H9 (cell line): Measurements from ENCODE around the gene TRIM59. TPM values are rescaled to one million over a fixed set of nuclear protein-coding genes. Genes with fewer than 3 reads are reported as not detected.

Source experiments
- DNase-seq: peaks from one replicate; pipeline ENCODE4 v3.0.0-alpha.2; 2017
- H2AFZ ChIP-seq: one replicate; pipeline ENCODE4 v1.6.1; 2013; ENCODE audit warnings: mild to moderate bottlenecking, low read length, control low read depth, moderate library complexity
- H2AK5ac ChIP-seq: 2 replicates; pipeline ENCODE4 v1.6.1; 2013; ENCODE audit warnings: low read length, control low read depth, mixed read lengths; ENCODE audit not compliant: insufficient read length
- H2BK120ac ChIP-seq: one replicate; pipeline ENCODE4 v1.6.1; 2013; ENCODE audit warnings: low read depth, mild to moderate bottlenecking, low read length, control low read depth, inconsistent platforms; ENCODE audit not compliant: poor library complexity, severe bottlenecking
- H2BK12ac ChIP-seq: 2 replicates; pipeline ENCODE4 v1.6.1; 2013; ENCODE audit warnings: low read length, control low read depth, mixed read lengths, low read depth; ENCODE audit not compliant: insufficient read length
- H2BK15ac ChIP-seq: 2 replicates; pipeline ENCODE4 v1.6.1; 2013; ENCODE audit warnings: low read depth, low read length, control low read depth
- H2BK20ac ChIP-seq: one replicate; pipeline ENCODE4 v1.6.1; 2013; ENCODE audit warnings: low read depth, mild to moderate bottlenecking, low read length, control low read depth, inconsistent platforms; ENCODE audit not compliant: poor library complexity, severe bottlenecking
- H2BK5ac ChIP-seq: 2 replicates; pipeline ENCODE4 v1.6.1; 2013; ENCODE audit warnings: low read length, control low read depth, mixed read lengths; ENCODE audit not compliant: insufficient read length
- H3K14ac ChIP-seq: 2 replicates; pipeline ENCODE4 v1.6.1; 2013; ENCODE audit warnings: low read length, control low read depth; ENCODE audit not compliant: insufficient read depth
- H3K18ac ChIP-seq: 2 replicates; pipeline ENCODE4 v1.6.1; 2013; ENCODE audit warnings: low read depth, mild to moderate bottlenecking, mixed read lengths, low read length, control low read depth; ENCODE audit not compliant: insufficient read length
- H3K23ac ChIP-seq: 2 replicates; pipeline ENCODE4 v1.6.1; 2013; ENCODE audit warnings: low read length, control low read depth, mixed read lengths, low read depth; ENCODE audit not compliant: insufficient read length
- H3K23me2 ChIP-seq: 2 replicates; pipeline ENCODE4 v1.6.1; 2013; ENCODE audit warnings: low read depth, mild to moderate bottlenecking, mixed read lengths, low read length, control low read depth; ENCODE audit not compliant: insufficient read length, poor library complexity, severe bottlenecking
- H3K27ac ChIP-seq: 2 replicates; pipeline ENCODE4 v1.5.1; 2013; ENCODE audit warnings: low read length, control low read depth, mixed read lengths, low read depth; ENCODE audit not compliant: insufficient read length
- H3K27me3 ChIP-seq: 2 replicates; pipeline ENCODE4 v1.6.1; 2013; ENCODE audit warnings: low read length, control low read depth, inconsistent platforms; ENCODE audit not compliant: insufficient read depth
- H3K4ac ChIP-seq: 2 replicates; pipeline ENCODE4 v1.6.1; 2013; ENCODE audit warnings: low read depth, mild to moderate bottlenecking, control low read depth, inconsistent platforms, low read length, moderate library complexity
- H3K4me1 ChIP-seq: 2 replicates; pipeline ENCODE4 v1.6.1; 2013; ENCODE audit warnings: low read length, control low read depth, inconsistent platforms; ENCODE audit not compliant: insufficient read depth
- H3K4me2 ChIP-seq: 2 replicates; pipeline ENCODE4 v1.6.1; 2013; ENCODE audit warnings: low read length, control low read depth, mixed read lengths; ENCODE audit not compliant: insufficient read length, insufficient read depth
- H3K56ac ChIP-seq: 2 replicates; pipeline ENCODE4 v1.6.1; 2013; ENCODE audit warnings: low read depth, mild to moderate bottlenecking, mixed read lengths, low read length, control low read depth; ENCODE audit not compliant: insufficient read length
- H3K79me1 ChIP-seq: 2 replicates; pipeline ENCODE4 v1.6.1; 2013; ENCODE audit warnings: low read depth, mild to moderate bottlenecking, moderate library complexity, low read length, control low read depth, inconsistent platforms; ENCODE audit not compliant: insufficient read depth, poor library complexity, severe bottlenecking
- H3K79me2 ChIP-seq: 2 replicates; pipeline ENCODE4 v1.6.1; 2013; ENCODE audit warnings: low read length, control low read depth, inconsistent platforms; ENCODE audit not compliant: insufficient read depth
- H3K9ac ChIP-seq: 2 replicates; pipeline ENCODE4 v1.6.1; 2013; ENCODE audit warnings: low read length, control low read depth, mixed read lengths; ENCODE audit not compliant: insufficient read length; ENCODE audit errors: extremely low read depth
- H3K9me3 ChIP-seq: one replicate; pipeline ENCODE4 v1.6.1; 2013; ENCODE audit warnings: low read depth, low read length, inconsistent platforms; ENCODE audit not compliant: control insufficient read depth
- H3T11ph ChIP-seq: one replicate; pipeline ENCODE4 v1.6.1; 2013; ENCODE audit warnings: mild to moderate bottlenecking, low read length, control low read depth, inconsistent platforms
- H4K20me1 ChIP-seq: one replicate; pipeline ENCODE4 v1.6.1; 2013; ENCODE audit not compliant: control insufficient read depth, insufficient read length, insufficient read depth
- H4K5ac ChIP-seq: 2 replicates; pipeline ENCODE4 v1.6.1; 2013; ENCODE audit warnings: low read depth, mild to moderate bottlenecking, mixed read lengths, low read length, control low read depth; ENCODE audit not compliant: insufficient read length
- H4K8ac ChIP-seq: replicated peaks from 2 replicates; pipeline ENCODE4 v1.6.1; 2013; ENCODE audit warnings: low read length, control low read depth, mixed read lengths, low read depth; ENCODE audit not compliant: insufficient read length
- H4K91ac ChIP-seq: 2 replicates; pipeline ENCODE4 v1.6.1; 2013; ENCODE audit warnings: low read depth, mild to moderate bottlenecking, moderate library complexity, mixed read lengths, low read length, control low read depth; ENCODE audit not compliant: insufficient read length
- H3K27ac Mint-ChIP-seq, 3 experiments: 2 replicates in 2 of 3; 3 replicates in 1 of 3; pipeline ENCODE4 v1.8.0; 2020 to 2021; ENCODE audit warnings: mixed read lengths in 3 of 3, mild to moderate bottlenecking in 1 of 3, moderate library complexity in 1 of 3
- H3K27me3 Mint-ChIP-seq: 2 replicates; pipeline ENCODE4 v1.8.0; 2021; ENCODE audit warnings: low read depth, mild to moderate bottlenecking, moderate library complexity, mixed read lengths
- H3K36me3 Mint-ChIP-seq, 3 experiments: 2 replicates in 2 of 3; 3 replicates in 1 of 3; pipeline ENCODE4 v1.8.0; 2020 to 2021; ENCODE audit warnings: low read depth in 3 of 3, mixed read lengths in 3 of 3; ENCODE audit not compliant: insufficient read depth in 1 of 3
- H3K4me1 Mint-ChIP-seq, 2 experiments: 2 replicates each; pipeline ENCODE4 v1.8.0; 2020; ENCODE audit warnings: mixed read lengths in 2 of 2
- H3K4me3 Mint-ChIP-seq, 2 experiments: 2 replicates in 1 of 2; 3 replicates in 1 of 2; pipeline ENCODE4 v1.8.0; 2020 to 2021; ENCODE audit warnings: mild to moderate bottlenecking in 2 of 2, mixed read lengths in 2 of 2, moderate library complexity in 1 of 2
- H3K9me3 Mint-ChIP-seq, 2 experiments: 2 replicates in 1 of 2; 3 replicates in 1 of 2; pipeline ENCODE4 v1.8.0; 2020; ENCODE audit warnings: mild to moderate bottlenecking in 2 of 2, mixed read lengths in 2 of 2, moderate library complexity in 1 of 2
- WGBS: extraction: QIAGEN DNeasy Blood & Tissue Kit; methylation state at CpG from one replicate; pipeline ENCODE4 v1.1.7; 2013; ENCODE audit warnings: missing lambda C conversion rate, low lambda C conversion rate, mixed read lengths; ENCODE audit not compliant: insufficient read length; ENCODE audit errors: extremely low coverage; 5-methylcytosine and 5-hydroxymethylcytosine counted together
- total RNA-seq: library from RNA; stranded (reverse); gene quantifications from 2 replicates; pipeline ENCODE4 v1.2.1, GENCODE V29; 2021
- TF ChIP-seq, protein P1 (sequence below): fragments of 200-600 bp; sonication (generic); conservative IDR thresholded peaks from 3 replicates; pipeline ENCODE4 v1.8.0; 2021; ENCODE audit warnings: antibody characterized with exemption, mild to moderate bottlenecking

The TRIM59 gene
- total RNA-seq, 1 experiment from 2014 or later = 47.6 TPM

DNA sequence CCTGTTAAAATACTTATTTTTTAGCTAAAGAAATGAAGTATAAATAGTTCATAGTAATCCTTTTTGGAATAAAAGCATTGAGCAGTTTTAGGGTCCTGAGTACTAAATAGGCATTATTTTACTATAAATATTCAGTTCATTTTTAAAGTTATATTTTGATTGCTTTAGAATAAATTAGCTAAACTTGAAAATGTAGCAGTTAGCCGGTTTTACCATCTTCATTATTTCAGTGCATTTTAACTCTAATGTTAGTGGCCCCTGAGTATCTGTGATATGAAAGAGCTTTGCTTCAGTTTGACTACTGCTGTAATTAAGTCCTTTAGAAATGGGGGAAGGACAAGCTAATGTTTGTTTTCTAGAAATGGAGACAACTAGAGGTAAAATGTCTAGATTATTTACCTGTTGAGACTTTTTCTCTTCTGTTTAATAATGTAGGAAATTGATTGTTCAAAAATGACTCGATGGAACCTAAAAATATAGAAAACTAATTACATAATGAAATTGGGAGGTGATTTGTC, 46.5 kb downstream of the TRIM59 start:
- no peak overlapping the region for H3K4me2 ChIP-seq
- no peak overlapping the region for H2AFZ ChIP-seq
- no peak overlapping the region for H3K4ac ChIP-seq
- no peaks in the 10 kb centered on the region for H3K27me3 ChIP-seq
- H2BK15ac ChIP-seq = no peak overlapping the region
- H3K4me1 ChIP-seq = no peaks in the 10 kb centered on the region
- peaks cover 32% of the 10 kb centered on the region; the same call in 1 of the 2 replicates for H3K79me2 ChIP-seq
- H4K8ac ChIP-seq = no peak overlapping the region
- no peak overlapping the region for H3K56ac ChIP-seq
- Mint-ChIP-seq H3K27ac (peak overlapping the region in 2 of 3 experiments; percentile 15 to 60; a peak in 3 of 7 replicates), H3K4me1 (peaks cover 32 to 38% of the 10 kb centered on the region in 2 experiments), H3K36me3 (peaks cover 23 to 49% (median 47%) of the 10 kb centered on the region in 3 experiments), H3K9me3 (peaks cover 0 to 4% of the 10 kb centered on the region in 2 experiments; a peak in 1 of 5 replicates), H3K4me3 (peak overlapping the region; percentile 94 to 98), H3K27me3 (peaks cover 3% of the 10 kb centered on the region; the same call in 1 of the 2 replicates)
- no peak for DNase-seq
- no peaks in the 10 kb centered on the region for H4K20me1 ChIP-seq
- H3K9ac ChIP-seq = peak overlapping the region; percentile 17
- peaks cover 10% of the 10 kb centered on the region for H3K23me2 ChIP-seq
- no peak overlapping the region for H3K27ac ChIP-seq
- no peak overlapping the region for H2BK12ac ChIP-seq
- no peak overlapping the region for H4K5ac ChIP-seq
- no peak overlapping the region for H2BK120ac ChIP-seq
- no CpG with 5 or more reads among the region's 2 CpGs for WGBS
- H3K18ac ChIP-seq = no peak overlapping the region
- H3K14ac ChIP-seq = no peak overlapping the region
- TF ChIP-seq, protein P1, sequence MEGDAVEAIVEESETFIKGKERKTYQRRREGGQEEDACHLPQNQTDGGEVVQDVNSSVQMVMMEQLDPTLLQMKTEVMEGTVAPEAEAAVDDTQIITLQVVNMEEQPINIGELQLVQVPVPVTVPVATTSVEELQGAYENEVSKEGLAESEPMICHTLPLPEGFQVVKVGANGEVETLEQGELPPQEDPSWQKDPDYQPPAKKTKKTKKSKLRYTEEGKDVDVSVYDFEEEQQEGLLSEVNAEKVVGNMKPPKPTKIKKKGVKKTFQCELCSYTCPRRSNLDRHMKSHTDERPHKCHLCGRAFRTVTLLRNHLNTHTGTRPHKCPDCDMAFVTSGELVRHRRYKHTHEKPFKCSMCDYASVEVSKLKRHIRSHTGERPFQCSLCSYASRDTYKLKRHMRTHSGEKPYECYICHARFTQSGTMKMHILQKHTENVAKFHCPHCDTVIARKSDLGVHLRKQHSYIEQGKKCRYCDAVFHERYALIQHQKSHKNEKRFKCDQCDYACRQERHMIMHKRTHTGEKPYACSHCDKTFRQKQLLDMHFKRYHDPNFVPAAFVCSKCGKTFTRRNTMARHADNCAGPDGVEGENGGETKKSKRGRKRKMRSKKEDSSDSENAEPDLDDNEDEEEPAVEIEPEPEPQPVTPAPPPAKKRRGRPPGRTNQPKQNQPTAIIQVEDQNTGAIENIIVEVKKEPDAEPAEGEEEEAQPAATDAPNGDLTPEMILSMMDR = no peak
- H2BK20ac ChIP-seq = no peak overlapping the region
- H2AK5ac ChIP-seq = no peak overlapping the region
- H3T11ph ChIP-seq = no peak overlapping the region
- H3K23ac ChIP-seq = no peak overlapping the region
- no peaks in the 10 kb centered on the region for H3K79me1 ChIP-seq
- H2BK5ac ChIP-seq = no peak overlapping the region
- H3K9me3 ChIP-seq = no peaks in the 10 kb centered on the region
- no peak overlapping the region for H4K91ac ChIP-seq
